OCI-LY3 (cell line): Measurements from ENCODE around the gene MYO5B.

ENCODE experiments used
- CTCF ChIP-seq: fragments of 200-600, 300-600 bp; sonication (generic); IDR thresholded peaks from 2 replicates; pipeline ENCODE4 v1.5.1; 2014; ENCODE audit warnings: antibody characterized with exemption, low read length, low read depth
- EZH2phosphoT487 ChIP-seq: fragments of 200-600 bp; shearing (Covaris generic); IDR thresholded peaks from 2 replicates; pipeline ENCODE4 v1.6.1; 2018; ENCODE audit warnings: antibody characterized with exemption, mixed run types, low read depth

- TF ChIP-seq CTCF (no peak), EZH2phosphoT487 (no peak)
These were observed 27.0 kb downstream of the MYO5B start for GRCh38 chr18:50167966-50168365.
